Ascending aorta (tissue), 2 donors: ENCODE results near the gene TAGLN. TPM values are rescaled to one million over a fixed set of nuclear protein-coding genes. Genes with fewer than 3 reads are reported as not detected.

Experiments used
- DNase-seq, 2 donors: peaks; one replicate each; pipeline ENCODE4 v3.0.0-alpha.2; 2019; ENCODE audit warnings: low spot score in 2 of 2
- H3K27ac ChIP-seq, 2 donors: fragments of 200-600 bp; sonication (generic); one replicate each; pipeline ENCODE4 v1.5.1; 2016 to 2017; ENCODE audit warnings: mild to moderate bottlenecking in 1 of 2
- H3K27me3 ChIP-seq: fragments of 200-600 bp; sonication (generic); one replicate; pipeline ENCODE4 v1.5.1; 2017
- H3K36me3 ChIP-seq, 2 donors: fragments of 200-600 bp; sonication (generic); one replicate each; pipeline ENCODE4 v1.5.1; 2016
- H3K4me1 ChIP-seq, 2 donors: fragments of 200-600 bp; sonication (generic); one replicate each; pipeline ENCODE4 v1.5.1; 2016 to 2017; ENCODE audit warnings: mild to moderate bottlenecking in 1 of 2
- H3K4me3 ChIP-seq, 2 donors: fragments of 200-600 bp; sonication (generic); one replicate each; pipeline ENCODE4 v1.5.1; 2016 to 2017; ENCODE audit warnings: mild to moderate bottlenecking in 1 of 2
- H3K9me3 ChIP-seq, 2 donors: fragments of 200-600 bp; sonication (generic); one replicate each; pipeline ENCODE4 v1.5.1; 2016
- CTCF ChIP-seq, 3 experiments: fragments of 200-600 bp in 2 of 3; fragments of 450-650 bp in 1 of 3; sonication (generic) in 2 of 3; IDR thresholded peaks; one replicate each; pipeline ENCODE4 v1.5.1; 2016 to 2019; ENCODE audit warnings: antibody characterized with exemption in 3 of 3, mild to moderate bottlenecking in 1 of 3, moderate library complexity in 1 of 3
- intact Hi-C: fragments of 100-400 bp; cut with DNase I; formaldehyde crosslinking; loops from one replicate; pipeline ENCODE4 v1.15.1; 2023
- total RNA-seq: library from RNA; depleted of rRNA; stranded (reverse); fragments of >200 nt; gene quantifications from one replicate; pipeline ENCODE4 v1.1.0, GENCODE V29; 2016

Gene TAGLN
- total RNA-seq, 1 donor from 2014 or later = 6,542 TPM

- peak overlapping the region; percentile 96 to 98 for H3K27ac ChIP-seq
- H3K9me3 ChIP-seq = no peaks in the 10 kb centered on the region
- H3K36me3 ChIP-seq = peaks cover 39 to 68% of the 10 kb centered on the region in 2 donors
- peaks cover 0 to 9% of the 10 kb centered on the region in 2 donors for H3K4me1 ChIP-seq
- H3K27me3 ChIP-seq = no peaks in the 10 kb centered on the region
- intact Hi-C loops = loop anchor here (1.0 kb wide), 1 partner anchor 29 kb away; no protein-coding TSS in a partner anchor
- DNase-seq = peak in 1 of 2 donors; percentile 93
- peak; percentile 78 to 88 (median 85) for TF ChIP-seq CTCF (IDR thresholded peaks at IDR 0.05)
- H3K4me3 ChIP-seq = peak overlapping the region; percentile 68 to 97
These were observed 1.4 kb upstream of the TAGLN start for GRCh38 chr11:117197516-117198456.

- peaks cover 39 to 68% of the 10 kb centered on the region in 2 donors for H3K36me3 ChIP-seq
- no peaks in the 10 kb centered on the region for H3K27me3 ChIP-seq
- intact Hi-C loops = loop anchor here (1.0 kb wide), 3 partner anchors 20 to 28 kb away; partner anchors contain the start of gene SIDT2
- H3K4me1 ChIP-seq = peaks cover under 1 to 9% of the 10 kb centered on the region in 2 donors
- no peak for DNase-seq
- TF ChIP-seq CTCF (IDR thresholded peaks at IDR 0.05) = peak in 1 of 3 experiments; percentile 12
- H3K4me3 ChIP-seq = peak overlapping the region; percentile 68 to 97
- peak overlapping the region; percentile 96 to 98 for H3K27ac ChIP-seq
- H3K9me3 ChIP-seq = no peaks in the 10 kb centered on the region
These were observed 557 bp upstream of the TAGLN start for GRCh38 chr11:117198613-117199012.

- H3K36me3 ChIP-seq = peaks cover 45 to 73% of the 10 kb centered on the region in 2 donors
- peaks cover 12 to 14% of the 10 kb centered on the region in 2 donors for H3K4me1 ChIP-seq
These were observed 994 bp downstream of the TAGLN start for GRCh38 chr11:117199916-117200812.

GRCh38 chr11:117200813-117201657, 1.9 kb downstream of the TAGLN start:
- peaks cover 50 to 70% of the 10 kb centered on the region in 2 donors for H3K36me3 ChIP-seq
- peaks cover 16 to 18% of the 10 kb centered on the region in 2 donors for H3K4me1 ChIP-seq
- TF ChIP-seq CTCF (IDR thresholded peaks at IDR 0.05) = no peak
- peak overlapping the region; percentile 96 to 98 for H3K27ac ChIP-seq
- intact Hi-C loops = no loop called here
- peak overlapping the region; percentile 68 to 97 for H3K4me3 ChIP-seq
- H3K27me3 ChIP-seq = no peaks in the 10 kb centered on the region
- no peaks in the 10 kb centered on the region for H3K9me3 ChIP-seq
- no peak for DNase-seq

More at GRCh38 chr11:117199916-117200812, 994 bp downstream of the TAGLN start:
- intact Hi-C loops = loop anchor here (1.0 kb wide), 2 partner anchors 20 to 22 kb away; partner anchors contain the start of gene SIDT2
- no peaks in the 10 kb centered on the region for H3K27me3 ChIP-seq
- peak overlapping the region; percentile 68 to 97 for H3K4me3 ChIP-seq
- no peak for TF ChIP-seq CTCF (IDR thresholded peaks at IDR 0.05)
- peak overlapping the region; percentile 96 to 98 for H3K27ac ChIP-seq
- DNase-seq = no peak
- H3K9me3 ChIP-seq = no peaks in the 10 kb centered on the region
